H9 (cell line): ENCODE measurements around the gene NAA16. TPM values are rescaled to one million over a fixed set of nuclear protein-coding genes. Genes with fewer than 3 reads are reported as not detected.

Source experiments
- DNase-seq: peaks from one replicate; pipeline ENCODE4 v3.0.0-alpha.2; 2017
- H2AFZ ChIP-seq: one replicate; pipeline ENCODE4 v1.6.1; 2013; ENCODE audit warnings: mild to moderate bottlenecking, low read length, control low read depth, moderate library complexity
- H2AK5ac ChIP-seq: 2 replicates; pipeline ENCODE4 v1.6.1; 2013; ENCODE audit warnings: low read length, control low read depth, mixed read lengths; ENCODE audit not compliant: insufficient read length
- H2BK120ac ChIP-seq: one replicate; pipeline ENCODE4 v1.6.1; 2013; ENCODE audit warnings: low read depth, mild to moderate bottlenecking, low read length, control low read depth, inconsistent platforms; ENCODE audit not compliant: poor library complexity, severe bottlenecking
- H2BK12ac ChIP-seq: 2 replicates; pipeline ENCODE4 v1.6.1; 2013; ENCODE audit warnings: low read length, control low read depth, mixed read lengths, low read depth; ENCODE audit not compliant: insufficient read length
- H2BK15ac ChIP-seq: 2 replicates; pipeline ENCODE4 v1.6.1; 2013; ENCODE audit warnings: low read depth, low read length, control low read depth
- H2BK20ac ChIP-seq: one replicate; pipeline ENCODE4 v1.6.1; 2013; ENCODE audit warnings: low read depth, mild to moderate bottlenecking, low read length, control low read depth, inconsistent platforms; ENCODE audit not compliant: poor library complexity, severe bottlenecking
- H2BK5ac ChIP-seq: 2 replicates; pipeline ENCODE4 v1.6.1; 2013; ENCODE audit warnings: low read length, control low read depth, mixed read lengths; ENCODE audit not compliant: insufficient read length
- H3K14ac ChIP-seq: 2 replicates; pipeline ENCODE4 v1.6.1; 2013; ENCODE audit warnings: low read length, control low read depth; ENCODE audit not compliant: insufficient read depth
- H3K18ac ChIP-seq: 2 replicates; pipeline ENCODE4 v1.6.1; 2013; ENCODE audit warnings: low read depth, mild to moderate bottlenecking, mixed read lengths, low read length, control low read depth; ENCODE audit not compliant: insufficient read length
- H3K23ac ChIP-seq: 2 replicates; pipeline ENCODE4 v1.6.1; 2013; ENCODE audit warnings: low read length, control low read depth, mixed read lengths, low read depth; ENCODE audit not compliant: insufficient read length
- H3K23me2 ChIP-seq: 2 replicates; pipeline ENCODE4 v1.6.1; 2013; ENCODE audit warnings: low read depth, mild to moderate bottlenecking, mixed read lengths, low read length, control low read depth; ENCODE audit not compliant: insufficient read length, poor library complexity, severe bottlenecking
- H3K27ac ChIP-seq: 2 replicates; pipeline ENCODE4 v1.5.1; 2013; ENCODE audit warnings: low read length, control low read depth, mixed read lengths, low read depth; ENCODE audit not compliant: insufficient read length
- H3K27me3 ChIP-seq: 2 replicates; pipeline ENCODE4 v1.6.1; 2013; ENCODE audit warnings: low read length, control low read depth, inconsistent platforms; ENCODE audit not compliant: insufficient read depth
- H3K4ac ChIP-seq: 2 replicates; pipeline ENCODE4 v1.6.1; 2013; ENCODE audit warnings: low read depth, mild to moderate bottlenecking, control low read depth, inconsistent platforms, low read length, moderate library complexity
- H3K4me1 ChIP-seq: 2 replicates; pipeline ENCODE4 v1.6.1; 2013; ENCODE audit warnings: low read length, control low read depth, inconsistent platforms; ENCODE audit not compliant: insufficient read depth
- H3K4me2 ChIP-seq: 2 replicates; pipeline ENCODE4 v1.6.1; 2013; ENCODE audit warnings: low read length, control low read depth, mixed read lengths; ENCODE audit not compliant: insufficient read length, insufficient read depth
- H3K56ac ChIP-seq: 2 replicates; pipeline ENCODE4 v1.6.1; 2013; ENCODE audit warnings: low read depth, mild to moderate bottlenecking, mixed read lengths, low read length, control low read depth; ENCODE audit not compliant: insufficient read length
- H3K79me1 ChIP-seq: 2 replicates; pipeline ENCODE4 v1.6.1; 2013; ENCODE audit warnings: low read depth, mild to moderate bottlenecking, moderate library complexity, low read length, control low read depth, inconsistent platforms; ENCODE audit not compliant: insufficient read depth, poor library complexity, severe bottlenecking
- H3K79me2 ChIP-seq: 2 replicates; pipeline ENCODE4 v1.6.1; 2013; ENCODE audit warnings: low read length, control low read depth, inconsistent platforms; ENCODE audit not compliant: insufficient read depth
- H3K9ac ChIP-seq: 2 replicates; pipeline ENCODE4 v1.6.1; 2013; ENCODE audit warnings: low read length, control low read depth, mixed read lengths; ENCODE audit not compliant: insufficient read length; ENCODE audit errors: extremely low read depth
- H3K9me3 ChIP-seq: one replicate; pipeline ENCODE4 v1.6.1; 2013; ENCODE audit warnings: low read depth, low read length, inconsistent platforms; ENCODE audit not compliant: control insufficient read depth
- H3T11ph ChIP-seq: one replicate; pipeline ENCODE4 v1.6.1; 2013; ENCODE audit warnings: mild to moderate bottlenecking, low read length, control low read depth, inconsistent platforms
- H4K20me1 ChIP-seq: one replicate; pipeline ENCODE4 v1.6.1; 2013; ENCODE audit not compliant: control insufficient read depth, insufficient read length, insufficient read depth
- H4K5ac ChIP-seq: 2 replicates; pipeline ENCODE4 v1.6.1; 2013; ENCODE audit warnings: low read depth, mild to moderate bottlenecking, mixed read lengths, low read length, control low read depth; ENCODE audit not compliant: insufficient read length
- H4K8ac ChIP-seq: replicated peaks from 2 replicates; pipeline ENCODE4 v1.6.1; 2013; ENCODE audit warnings: low read length, control low read depth, mixed read lengths, low read depth; ENCODE audit not compliant: insufficient read length
- H4K91ac ChIP-seq: 2 replicates; pipeline ENCODE4 v1.6.1; 2013; ENCODE audit warnings: low read depth, mild to moderate bottlenecking, moderate library complexity, mixed read lengths, low read length, control low read depth; ENCODE audit not compliant: insufficient read length
- H3K27ac Mint-ChIP-seq, 3 experiments: 2 replicates in 2 of 3; 3 replicates in 1 of 3; pipeline ENCODE4 v1.8.0; 2020 to 2021; ENCODE audit warnings: mixed read lengths in 3 of 3, mild to moderate bottlenecking in 1 of 3, moderate library complexity in 1 of 3
- H3K27me3 Mint-ChIP-seq: 2 replicates; pipeline ENCODE4 v1.8.0; 2021; ENCODE audit warnings: low read depth, mild to moderate bottlenecking, moderate library complexity, mixed read lengths
- H3K36me3 Mint-ChIP-seq, 3 experiments: 2 replicates in 2 of 3; 3 replicates in 1 of 3; pipeline ENCODE4 v1.8.0; 2020 to 2021; ENCODE audit warnings: low read depth in 3 of 3, mixed read lengths in 3 of 3; ENCODE audit not compliant: insufficient read depth in 1 of 3
- H3K4me1 Mint-ChIP-seq, 2 experiments: 2 replicates each; pipeline ENCODE4 v1.8.0; 2020; ENCODE audit warnings: mixed read lengths in 2 of 2
- H3K4me3 Mint-ChIP-seq, 2 experiments: 2 replicates in 1 of 2; 3 replicates in 1 of 2; pipeline ENCODE4 v1.8.0; 2020 to 2021; ENCODE audit warnings: mild to moderate bottlenecking in 2 of 2, mixed read lengths in 2 of 2, moderate library complexity in 1 of 2
- H3K9me3 Mint-ChIP-seq, 2 experiments: 2 replicates in 1 of 2; 3 replicates in 1 of 2; pipeline ENCODE4 v1.8.0; 2020; ENCODE audit warnings: mild to moderate bottlenecking in 2 of 2, mixed read lengths in 2 of 2, moderate library complexity in 1 of 2
- CTCF ChIP-seq: fragments of 200-600 bp; sonication (generic); conservative IDR thresholded peaks from 3 replicates; pipeline ENCODE4 v1.8.0; 2021; ENCODE audit warnings: antibody characterized with exemption, mild to moderate bottlenecking
- total RNA-seq: library from RNA; stranded (reverse); gene quantifications from 2 replicates; pipeline ENCODE4 v1.2.1, GENCODE V29; 2021

The NAA16 gene
- total RNA-seq, 1 experiment from 2014 or later: 37.7 TPM

GRCh38 chr13:41304551-41304950 is 6.5 kb upstream of the NAA16 start:
- no peak overlapping the region for H3K27ac Mint-ChIP-seq
- H3K79me1 ChIP-seq: no peaks in the 10 kb centered on the region

More at GRCh38 chr13:41304551-41304950, 6.5 kb upstream of the NAA16 start:
- Histone ChIP-seq H2AFZ (no peak overlapping the region), H3K4me2 (no peak overlapping the region), H4K91ac (no peak overlapping the region), H2BK120ac (no peak overlapping the region), H2BK12ac (no peak overlapping the region), H3K4me1 (no peaks in the 10 kb centered on the region), H2BK15ac (no peak overlapping the region), H3K23me2 (no peaks in the 10 kb centered on the region), H3K27ac (no peak overlapping the region), H2BK20ac (no peak overlapping the region), H2AK5ac (no peak overlapping the region), H2BK5ac (no peak overlapping the region), H3K4ac (no peak overlapping the region), H4K20me1 (no peaks in the 10 kb centered on the region), H3K9me3 (no peaks in the 10 kb centered on the region), H4K5ac (no peak overlapping the region), H3K23ac (no peak overlapping the region), H3K18ac (no peak overlapping the region), H3K79me2 (no peaks in the 10 kb centered on the region), H4K8ac (no peak overlapping the region), H3K9ac (no peak overlapping the region), H3T11ph (no peak overlapping the region), H3K14ac (no peak overlapping the region), H3K27me3 (no peaks in the 10 kb centered on the region), H3K56ac (no peak overlapping the region)
- H3K27me3 Mint-ChIP-seq: no peaks in the 10 kb centered on the region
- no peaks in the 10 kb centered on the region for H3K36me3 Mint-ChIP-seq
- H3K4me3 Mint-ChIP-seq: no peak overlapping the region; a peak in 1 of 5 replicates
- H3K4me1 Mint-ChIP-seq: peaks cover 9 to 12% of the 10 kb centered on the region in 2 experiments; a peak in 2 of 4 replicates
- TF ChIP-seq CTCF: no peak
- H3K9me3 Mint-ChIP-seq: peaks cover 0 to 3% of the 10 kb centered on the region in 2 experiments; a peak in 1 of 5 replicates
- no peak for DNase-seq
